Progenitor cell of endocrine pancreas (in vitro differentiated cells): ENCODE measurements around the gene HYAL1. TPM values are rescaled to one million over a fixed set of nuclear protein-coding genes. Genes with fewer than 3 reads are reported as not detected.
"Not testable (repeated sequence)": the region's sequence is repeated elsewhere in the genome, so short reads cannot be mapped to it uniquely, and the experiment has no call there.

ENCODE experiments used
- DNase-seq: peaks from one replicate; pipeline ENCODE4 v3.0.0; 2021; ENCODE audit warnings: low spot score; ENCODE audit not compliant: unreplicated experiment
- H3K27ac Mint-ChIP-seq: 2 replicates; pipeline ENCODE4 v1.8.0; 2021; ENCODE audit warnings: mild to moderate bottlenecking, moderate library complexity, mixed read lengths
- H3K27me3 Mint-ChIP-seq: 2 replicates; pipeline ENCODE4 v1.8.0; 2021; ENCODE audit warnings: mixed read lengths
- H3K36me3 Mint-ChIP-seq: 2 replicates; pipeline ENCODE4 v1.8.0; 2022; ENCODE audit warnings: mixed read lengths; ENCODE audit not compliant: insufficient read depth
- H3K4me1 Mint-ChIP-seq: 2 replicates; pipeline ENCODE4 v1.8.0; 2021; ENCODE audit warnings: low read depth, mixed read lengths
- H3K4me3 Mint-ChIP-seq: 2 replicates; pipeline ENCODE4 v1.8.0; 2021; ENCODE audit warnings: low read depth, mild to moderate bottlenecking, moderate library complexity, mixed read lengths
- H3K9me3 Mint-ChIP-seq: 2 replicates; pipeline ENCODE4 v1.8.0; 2021; ENCODE audit warnings: low read depth, mixed read lengths
- total RNA-seq: library from RNA; stranded (reverse); gene quantifications from 2 replicates; pipeline ENCODE4 v1.2.1, GENCODE V29; 2021
- TF ChIP-seq, protein P1 (sequence below): fragments of 200-600 bp; sonication (generic); IDR thresholded peaks from one replicate; pipeline ENCODE4 v1.5.0; 2021; ENCODE audit warnings: antibody characterized with exemption, mild to moderate bottlenecking; ENCODE audit not compliant: unreplicated experiment

The HYAL1 gene
- total RNA-seq, 1 donor from 2014 or later, result 3.1 TPM

DNA sequence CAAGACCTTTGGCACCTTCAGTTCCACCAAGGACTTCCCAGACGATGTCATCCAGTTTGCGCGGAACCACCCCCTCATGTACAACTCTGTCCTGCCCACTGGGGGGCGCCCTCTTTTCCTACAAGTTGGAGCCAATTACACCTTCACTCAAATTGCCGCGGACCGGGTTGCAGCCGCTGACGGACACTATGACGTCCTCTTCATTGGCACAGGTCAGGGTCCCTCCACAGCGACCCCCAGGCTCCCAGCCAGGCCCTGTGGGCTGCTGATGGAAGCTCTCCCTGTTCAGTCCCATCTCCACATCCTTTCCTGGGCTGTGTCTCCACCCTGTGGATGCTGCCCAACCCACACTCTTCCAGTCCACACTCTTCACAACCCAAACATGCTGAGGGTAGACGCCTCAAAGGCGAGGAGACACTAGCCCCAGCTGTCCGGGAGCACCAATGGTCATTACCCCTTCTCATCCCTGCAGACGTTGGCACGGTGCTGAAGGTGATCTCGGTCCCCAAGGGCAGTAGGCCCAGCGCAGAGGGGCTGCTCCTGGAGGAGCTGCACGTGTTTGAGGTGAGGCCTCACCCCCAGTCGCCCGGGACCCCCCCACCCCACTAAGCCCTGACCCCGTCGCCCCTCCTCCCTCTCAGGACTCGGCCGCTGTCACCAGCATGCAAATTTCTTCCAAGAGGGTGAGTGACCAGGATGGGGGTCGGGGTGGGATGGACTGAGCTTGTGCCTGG lies 28.8 kb downstream of the HYAL1 start:
- H3K27ac Mint-ChIP-seq, result peak overlapping the region; percentile 18
- H3K36me3 Mint-ChIP-seq, result peaks cover 5% of the 10 kb centered on the region
- peak; percentile 59 for DNase-seq
- peaks cover 54% of the 10 kb centered on the region for H3K27me3 Mint-ChIP-seq
- TF ChIP-seq, protein P1, sequence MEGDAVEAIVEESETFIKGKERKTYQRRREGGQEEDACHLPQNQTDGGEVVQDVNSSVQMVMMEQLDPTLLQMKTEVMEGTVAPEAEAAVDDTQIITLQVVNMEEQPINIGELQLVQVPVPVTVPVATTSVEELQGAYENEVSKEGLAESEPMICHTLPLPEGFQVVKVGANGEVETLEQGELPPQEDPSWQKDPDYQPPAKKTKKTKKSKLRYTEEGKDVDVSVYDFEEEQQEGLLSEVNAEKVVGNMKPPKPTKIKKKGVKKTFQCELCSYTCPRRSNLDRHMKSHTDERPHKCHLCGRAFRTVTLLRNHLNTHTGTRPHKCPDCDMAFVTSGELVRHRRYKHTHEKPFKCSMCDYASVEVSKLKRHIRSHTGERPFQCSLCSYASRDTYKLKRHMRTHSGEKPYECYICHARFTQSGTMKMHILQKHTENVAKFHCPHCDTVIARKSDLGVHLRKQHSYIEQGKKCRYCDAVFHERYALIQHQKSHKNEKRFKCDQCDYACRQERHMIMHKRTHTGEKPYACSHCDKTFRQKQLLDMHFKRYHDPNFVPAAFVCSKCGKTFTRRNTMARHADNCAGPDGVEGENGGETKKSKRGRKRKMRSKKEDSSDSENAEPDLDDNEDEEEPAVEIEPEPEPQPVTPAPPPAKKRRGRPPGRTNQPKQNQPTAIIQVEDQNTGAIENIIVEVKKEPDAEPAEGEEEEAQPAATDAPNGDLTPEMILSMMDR, result peak; percentile 72
- H3K9me3 Mint-ChIP-seq, result no peaks in the 10 kb centered on the region
- H3K4me3 Mint-ChIP-seq, result peak overlapping the region; percentile 35
- H3K4me1 Mint-ChIP-seq, result peaks cover 15% of the 10 kb centered on the region

DNA sequence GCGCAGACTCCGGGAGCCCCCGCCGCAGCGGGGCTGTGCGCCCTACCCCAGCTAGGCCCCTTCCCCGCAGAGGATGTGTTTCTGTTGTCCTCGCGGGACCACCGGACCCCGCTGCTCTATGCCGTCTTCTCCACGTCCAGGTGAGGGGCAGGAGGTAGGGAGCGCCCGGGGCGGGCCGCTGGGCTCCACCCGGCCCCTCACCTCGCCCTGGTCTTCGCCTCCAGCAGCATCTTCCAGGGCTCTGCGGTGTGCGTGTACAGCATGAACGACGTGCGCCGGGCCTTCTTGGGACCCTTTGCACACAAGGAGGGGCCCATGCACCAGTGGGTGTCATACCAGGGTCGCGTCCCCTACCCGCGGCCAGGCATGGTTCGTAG lies 29.7 kb downstream of the HYAL1 start:
- TF ChIP-seq, protein P1, result no peak
- Mint-ChIP-seq H3K4me3 (no peak overlapping the region), H3K36me3 (peaks cover 5% of the 10 kb centered on the region), H3K9me3 (no peaks in the 10 kb centered on the region), H3K27ac (no peak overlapping the region), H3K4me1 (peaks cover 20% of the 10 kb centered on the region), H3K27me3 (peaks cover 49% of the 10 kb centered on the region)
- no peak for DNase-seq

DNA sequence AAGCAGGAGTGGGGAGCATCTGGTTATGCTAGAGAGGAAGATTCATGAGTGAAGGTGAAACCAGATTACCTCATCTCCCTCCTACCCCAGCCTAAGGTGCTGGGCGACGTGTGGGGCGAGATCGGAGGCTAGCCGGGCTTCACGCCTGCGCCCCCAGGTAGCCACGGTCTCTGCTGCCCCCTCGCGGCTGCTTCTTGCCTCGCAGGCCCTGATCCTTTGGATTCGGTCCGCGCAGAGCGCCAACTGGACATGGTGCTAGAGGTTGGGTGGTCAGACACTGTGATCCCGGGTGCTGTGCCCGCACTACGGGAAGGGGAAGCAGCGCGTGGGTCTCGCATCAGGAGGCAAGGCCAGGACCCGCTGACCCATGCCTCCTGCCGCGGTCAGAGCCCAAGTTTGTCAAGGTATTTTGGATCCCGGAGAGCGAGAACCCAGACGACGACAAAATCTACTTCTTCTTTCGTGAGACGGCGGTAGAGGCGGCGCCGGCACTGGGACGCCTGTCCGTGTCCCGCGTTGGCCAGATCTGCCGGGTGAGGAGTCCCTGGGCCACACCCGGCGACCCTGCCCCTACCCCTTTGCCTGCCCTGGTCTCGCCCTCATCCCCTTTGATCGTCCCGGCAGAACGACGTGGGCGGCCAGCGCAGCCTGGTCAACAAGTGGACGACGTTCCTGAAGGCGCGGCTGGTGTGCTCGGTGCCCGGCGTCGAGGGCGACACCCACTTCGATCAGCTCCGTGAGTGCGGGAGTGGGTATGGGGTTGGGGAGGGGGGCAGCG lies 30.3 kb downstream of the HYAL1 start:
- peaks cover 5% of the 10 kb centered on the region for H3K36me3 Mint-ChIP-seq
- H3K27me3 Mint-ChIP-seq, result peaks cover 45% of the 10 kb centered on the region
- H3K4me1 Mint-ChIP-seq, result peaks cover 25% of the 10 kb centered on the region
- TF ChIP-seq, protein P1, result peak; percentile 98
- H3K4me3 Mint-ChIP-seq, result no peak overlapping the region
- peak; percentile 93 for DNase-seq
- H3K9me3 Mint-ChIP-seq, result no peaks in the 10 kb centered on the region
- peak overlapping the region; percentile 91 for H3K27ac Mint-ChIP-seq

DNA sequence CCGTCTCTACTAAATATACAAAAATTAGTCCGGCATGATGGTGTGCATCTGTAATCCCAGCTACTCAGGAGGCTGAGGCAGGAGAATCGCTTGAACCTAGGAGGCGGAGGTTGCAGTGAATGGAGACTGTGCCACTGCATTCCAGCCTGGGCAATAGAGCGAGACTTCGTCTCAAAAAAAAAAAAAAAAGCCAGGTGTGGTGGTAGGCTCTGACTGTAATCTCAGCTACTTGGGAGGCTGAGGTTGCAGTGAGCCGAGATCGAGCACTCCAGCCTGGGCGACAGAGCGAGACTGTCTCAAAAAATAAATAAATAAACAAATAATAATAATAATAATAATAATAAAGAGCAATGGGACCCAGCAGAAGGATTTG lies 30.9 kb downstream of the HYAL1 start:
- DNase-seq, H3K36me3 Mint-ChIP-seq, H3K27ac Mint-ChIP-seq, H3K4me3 Mint-ChIP-seq, H3K9me3 Mint-ChIP-seq: not testable (repeated sequence)
- Mint-ChIP-seq H3K4me1 (peaks cover 28% of the 10 kb centered on the region), H3K27me3 (peaks cover 39% of the 10 kb centered on the region)

DNA sequence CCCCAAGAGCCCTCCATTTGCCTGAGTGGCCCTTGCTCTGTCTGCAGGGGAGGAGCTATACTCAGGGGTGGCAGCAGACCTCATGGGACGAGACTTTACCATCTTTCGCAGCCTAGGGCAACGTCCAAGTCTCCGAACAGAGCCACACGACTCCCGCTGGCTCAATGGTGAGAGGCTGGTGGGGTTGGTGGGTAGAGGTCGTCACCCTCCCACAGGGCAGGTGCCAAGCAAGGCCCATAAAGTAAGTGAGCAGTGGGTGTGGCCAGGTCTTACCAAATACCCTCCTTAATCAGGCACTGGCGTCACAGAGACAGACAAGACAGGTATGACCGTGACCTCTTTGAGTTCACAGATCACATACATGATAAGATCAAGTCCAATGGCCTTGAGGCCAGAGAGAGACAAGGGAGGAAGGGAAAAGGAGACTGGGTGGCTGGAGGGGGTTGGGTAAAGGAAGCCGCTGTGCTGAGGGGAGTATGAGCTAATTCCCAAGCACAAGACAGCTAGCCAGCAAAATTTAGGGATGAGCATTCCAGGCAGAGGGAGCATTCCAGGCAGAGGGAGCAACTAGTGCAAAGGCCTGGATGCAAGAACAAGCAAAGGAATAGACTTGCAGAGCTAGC lies 31.9 kb downstream of the HYAL1 start:
- TF ChIP-seq, protein P1, result no peak
- DNase-seq, result no peak
- no peaks in the 10 kb centered on the region for H3K9me3 Mint-ChIP-seq
- no peak overlapping the region for H3K4me3 Mint-ChIP-seq
- peaks cover 33% of the 10 kb centered on the region for H3K27me3 Mint-ChIP-seq
- H3K36me3 Mint-ChIP-seq, result peaks cover 5% of the 10 kb centered on the region
- no peak overlapping the region for H3K27ac Mint-ChIP-seq
- H3K4me1 Mint-ChIP-seq, result peaks cover 29% of the 10 kb centered on the region
